A673 (cell line): Measurements from ENCODE around the gene ADAM12. TPM values are rescaled to one million over a fixed set of nuclear protein-coding genes. Genes with fewer than 3 reads are reported as not detected.
"Not testable (repeated sequence)": the region's sequence is repeated elsewhere in the genome, so short reads cannot be mapped to it uniquely, and the experiment has no call there.

Experiments used
- BruUV-seq: library from RNA; stranded (reverse); fragments of 400-500 nt; replicated peaks from 2 replicates; lab custom pipeline; 2021; lab: Mats Ljungman, UMichigan
- CTCF ChIA-PET: fragments of 300-600 bp; sonication (Branson Sonifier 250); formaldehyde crosslinking; loops from one replicate; lab custom pipeline; 2022; ENCODE audit warnings: antibody characterized with exemption; lab: Charles Lee
- POLR2A ChIA-PET: fragments of 300-600 bp; sonication (Branson Sonifier 250); formaldehyde crosslinking; loops from one replicate; lab custom pipeline; 2022; ENCODE audit warnings: antibody characterized with exemption; ENCODE audit not compliant: low non-redundant PET; lab: Charles Lee
- DNase-seq: peaks from one replicate; pipeline ENCODE4 v3.0.0-alpha.2; 2015; ENCODE audit warnings: low spot score
- H3K27ac ChIP-seq: fragments of 200-600 bp; sonication (generic); 2 replicates; pipeline ENCODE4 v1.5.1; 2016; ENCODE audit warnings: mixed run types, low read depth, mild to moderate bottlenecking, mixed read lengths, antibody characterized with exemption, low read length; ENCODE audit not compliant: poor library complexity, severe bottlenecking
- H3K27me3 ChIP-seq: fragments of 200-600 bp; sonication (generic); replicated peaks from 2 replicates; pipeline ENCODE4 v1.6.1; 2017; ENCODE audit warnings: mixed run types, low read depth, mild to moderate bottlenecking, mixed read lengths, antibody characterized with exemption, low read length; ENCODE audit not compliant: insufficient read depth, poor library complexity
- H3K36me3 ChIP-seq: fragments of 200-600 bp; sonication (generic); 2 replicates; pipeline ENCODE4 v1.6.1; 2016; ENCODE audit warnings: mixed run types, mild to moderate bottlenecking, mixed read lengths, antibody characterized with exemption, low read length; ENCODE audit not compliant: insufficient read depth, poor library complexity, severe bottlenecking
- H3K4me1 ChIP-seq: fragments of 200-600 bp; sonication (generic); 2 replicates; pipeline ENCODE4 v1.6.1; 2017; ENCODE audit warnings: mixed run types, mild to moderate bottlenecking, mixed read lengths, antibody characterized with exemption, low read length; ENCODE audit not compliant: insufficient read depth, poor library complexity, severe bottlenecking
- H3K4me3 ChIP-seq: fragments of 200-600 bp; sonication (generic); 2 replicates; pipeline ENCODE4 v1.5.1; 2016; ENCODE audit warnings: low read depth, mixed run types, mild to moderate bottlenecking, mixed read lengths, low read length; ENCODE audit not compliant: poor library complexity, severe bottlenecking
- H3K9me3 ChIP-seq: fragments of 200-600 bp; sonication (generic); 2 replicates; pipeline ENCODE4 v1.6.1; 2016; ENCODE audit warnings: mixed run types, low read depth, mild to moderate bottlenecking, mixed read lengths, antibody characterized with exemption, low read length; ENCODE audit not compliant: poor library complexity, severe bottlenecking
- EZH2 ChIP-seq: fragments of 200-600 bp; sonication (generic); IDR thresholded peaks from 2 replicates; pipeline ENCODE4 v1.6.1; 2017; ENCODE audit warnings: borderline replicate concordance, low read depth, mild to moderate bottlenecking, mixed read lengths, antibody characterized with exemption, low read length; ENCODE audit not compliant: poor library complexity, severe bottlenecking
- intact Hi-C: fragments of 100-400 bp; cut with micrococcal nuclease; formaldehyde crosslinking; loops from one replicate; pipeline ENCODE4 v1.10.0; 2022; ENCODE audit not compliant: unreplicated experiment
- total RNA-seq: library from RNA; stranded (reverse); gene quantifications from 2 replicates; pipeline ENCODE4 v1.2.3, GENCODE V29; 2021
- TF ChIP-seq, protein P1 (sequence below): fragments of 300-800, 200-600 bp; sonication (generic); conservative IDR thresholded peaks from 2 replicates; pipeline ENCODE4 v1.5.1; 2017; ENCODE audit warnings: low read depth, mild to moderate bottlenecking, antibody characterized with exemption, low read length, moderate library complexity, mixed read lengths

The ADAM12 gene
- total RNA-seq, 1 experiment from 2014 or later, result 0.17 TPM

DNA sequence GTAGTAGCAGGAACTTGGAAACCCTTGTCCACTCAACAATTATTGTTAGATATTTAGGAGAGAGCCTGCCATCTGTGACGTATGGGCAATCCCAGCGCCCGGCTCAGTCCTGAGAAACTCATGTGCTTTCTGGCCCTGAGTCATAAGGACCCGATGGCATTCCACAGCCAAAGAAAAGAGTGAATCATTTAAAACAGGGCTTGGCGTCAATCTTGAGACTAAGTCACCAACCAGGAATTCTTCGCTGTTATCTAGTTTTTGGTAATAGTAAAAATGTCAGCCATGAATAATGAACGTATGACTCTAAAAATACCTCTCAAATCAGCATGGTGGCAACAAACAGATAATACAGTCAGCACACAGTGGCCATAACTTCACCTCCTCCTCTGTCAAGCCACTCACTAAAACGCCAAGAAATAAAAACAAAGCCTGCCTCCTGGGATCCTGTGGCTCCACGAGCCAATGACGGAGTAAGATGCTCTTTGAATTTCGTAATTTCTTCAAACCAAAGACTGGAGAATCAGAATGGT, 140.8 kb downstream of the ADAM12 start:
- CTCF ChIA-PET, result no interaction called here
- BruUV-seq, result no TSS peak
- peak; percentile 23 for DNase-seq

DNA sequence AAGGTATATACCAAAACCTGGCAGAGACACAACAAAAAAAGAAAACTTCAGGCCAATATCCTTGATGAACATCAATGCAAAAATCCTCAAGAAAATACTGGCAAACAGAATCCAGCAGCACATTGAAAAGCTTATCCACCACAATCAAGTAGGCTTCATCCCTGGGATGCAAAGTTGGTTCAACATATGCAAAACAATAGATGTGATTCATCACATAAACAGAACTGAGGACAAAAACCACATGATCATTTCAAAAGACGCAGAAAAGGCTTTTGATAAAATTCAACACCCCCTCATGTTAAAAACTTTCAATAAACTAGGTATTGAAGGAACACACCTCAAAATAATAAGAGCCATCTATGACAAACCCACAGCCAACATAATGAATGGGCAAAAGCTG, 141.9 kb downstream of the ADAM12 start:
- BruUV-seq, DNase-seq, H3K27me3 ChIP-seq, intact Hi-C loops, CTCF ChIA-PET, H3K27ac ChIP-seq, POLR2A ChIA-PET, H3K4me1 ChIP-seq, H3K4me3 ChIP-seq, H3K9me3 ChIP-seq, H3K36me3 ChIP-seq: not testable (repeated sequence)

More for the DNA sequence above, 140.8 kb downstream of the ADAM12 start:
- no peaks in the 10 kb centered on the region for H3K27me3 ChIP-seq
- POLR2A ChIA-PET, result no interaction called here
- H3K9me3 ChIP-seq, result no peaks in the 10 kb centered on the region
- no peak overlapping the region for H3K27ac ChIP-seq
- TF ChIP-seq, protein P1, sequence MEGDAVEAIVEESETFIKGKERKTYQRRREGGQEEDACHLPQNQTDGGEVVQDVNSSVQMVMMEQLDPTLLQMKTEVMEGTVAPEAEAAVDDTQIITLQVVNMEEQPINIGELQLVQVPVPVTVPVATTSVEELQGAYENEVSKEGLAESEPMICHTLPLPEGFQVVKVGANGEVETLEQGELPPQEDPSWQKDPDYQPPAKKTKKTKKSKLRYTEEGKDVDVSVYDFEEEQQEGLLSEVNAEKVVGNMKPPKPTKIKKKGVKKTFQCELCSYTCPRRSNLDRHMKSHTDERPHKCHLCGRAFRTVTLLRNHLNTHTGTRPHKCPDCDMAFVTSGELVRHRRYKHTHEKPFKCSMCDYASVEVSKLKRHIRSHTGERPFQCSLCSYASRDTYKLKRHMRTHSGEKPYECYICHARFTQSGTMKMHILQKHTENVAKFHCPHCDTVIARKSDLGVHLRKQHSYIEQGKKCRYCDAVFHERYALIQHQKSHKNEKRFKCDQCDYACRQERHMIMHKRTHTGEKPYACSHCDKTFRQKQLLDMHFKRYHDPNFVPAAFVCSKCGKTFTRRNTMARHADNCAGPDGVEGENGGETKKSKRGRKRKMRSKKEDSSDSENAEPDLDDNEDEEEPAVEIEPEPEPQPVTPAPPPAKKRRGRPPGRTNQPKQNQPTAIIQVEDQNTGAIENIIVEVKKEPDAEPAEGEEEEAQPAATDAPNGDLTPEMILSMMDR, result no peak
- no peak for TF ChIP-seq EZH2
- no peaks in the 10 kb centered on the region for H3K36me3 ChIP-seq
- no peaks in the 10 kb centered on the region for H3K4me1 ChIP-seq
- no peak overlapping the region for H3K4me3 ChIP-seq
- intact Hi-C loops, result no loop called here

DNA sequence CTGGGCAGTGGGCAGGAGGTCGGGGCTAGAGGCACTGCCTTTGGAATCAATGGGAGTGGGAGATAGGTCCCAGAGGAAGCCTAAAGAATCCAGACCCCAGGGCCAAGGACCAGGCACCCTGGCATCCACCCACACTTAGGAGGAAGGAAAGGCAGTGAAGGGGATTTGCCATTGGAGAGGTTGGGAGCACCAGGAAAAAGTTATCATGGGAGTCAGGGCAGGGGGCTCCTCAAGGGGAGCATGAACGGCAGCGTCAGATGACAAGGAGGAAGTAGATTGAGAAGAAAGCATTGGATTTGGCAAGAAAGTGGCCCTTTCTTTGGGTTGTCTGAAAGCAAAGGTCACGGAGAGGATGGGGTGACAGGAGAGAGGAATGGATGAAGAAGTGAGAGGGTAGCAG, 142.8 kb downstream of the ADAM12 start:
- intact Hi-C loops, result no loop called here

More for the DNA sequence above, 142.8 kb downstream of the ADAM12 start:
- no peaks in the 10 kb centered on the region for H3K4me1 ChIP-seq
- no peak overlapping the region for H3K27ac ChIP-seq
- DNase-seq, result no peak
- TF ChIP-seq, protein P1, result no peak
- TF ChIP-seq EZH2, result no peak
- BruUV-seq, result no TSS peak
- ChIA-PET POLR2A (no interaction called here), CTCF (no interaction called here)
- H3K4me3 ChIP-seq, result no peak overlapping the region
- no peaks in the 10 kb centered on the region for H3K27me3 ChIP-seq
- no peaks in the 10 kb centered on the region for H3K36me3 ChIP-seq
- H3K9me3 ChIP-seq, result no peaks in the 10 kb centered on the region
